ENCODE results near the gene INTS14.
"Not testable (repeated sequence)": the region's sequence is repeated elsewhere in the genome, so short reads cannot be mapped to it uniquely, and the experiment has no call there.

INTS14 gene

GRCh38 chr15:65633752-65634151, 22.8 kb upstream of the INTS14 start:
- no peak for DNase-seq (ENCODE audit: low read depth)
- no peak overlapping the region for H3K4me3 ChIP-seq (ENCODE audit: low read depth, low read length)

GRCh38 chr15:65632780-65633375, 21.9 kb upstream of the INTS14 start:
- DNase-seq (ENCODE audit: low read depth), result no peak
- H3K4me3 ChIP-seq (ENCODE audit: low read depth, low read length), result no peak overlapping the region

GRCh38 chr15:65631503-65631902, 20.6 kb upstream of the INTS14 start:
- no peak for DNase-seq (ENCODE audit: low read depth)
- H3K4me3 ChIP-seq (ENCODE audit: low read depth, low read length), result no peak overlapping the region

- no peak overlapping the region for H3K4me3 ChIP-seq (ENCODE audit: low read depth, low read length)
- no peak for DNase-seq (ENCODE audit: low read depth)
These were observed 19.8 kb upstream of the INTS14 start for GRCh38 chr15:65630760-65631159.

- no peak for DNase-seq (ENCODE audit: low read depth)
- H3K4me3 ChIP-seq (ENCODE audit: low read depth, low read length), result no peak overlapping the region
These were observed 18.6 kb upstream of the INTS14 start for GRCh38 chr15:65629548-65629947.

GRCh38 chr15:65626856-65627255, 15.9 kb upstream of the INTS14 start:
- no peak overlapping the region for H3K4me3 ChIP-seq (ENCODE audit: low read depth, low read length)
- no peak for DNase-seq (ENCODE audit: low read depth)

GRCh38 chr15:65623103-65623502, 12.2 kb upstream of the INTS14 start:
- no peak overlapping the region for H3K4me3 ChIP-seq (ENCODE audit: low read depth, low read length)
- no peak for DNase-seq (ENCODE audit: low read depth)

- no peak for DNase-seq (ENCODE audit: low read depth)
- no peak within 1 kb of the TSS for H3K4me3 ChIP-seq (ENCODE audit: low read depth, low read length)
These were observed 10.7 kb upstream of the INTS14 start, which contains the start of gene SLC24A1 for GRCh38 chr15:65621638-65622037. TSS of gene SLC24A1 (plus strand) at chr15:65621938. CDS start at chr15:65624081, 2,143 bp downstream.

GRCh38 chr15:65620833-65621232, 9.9 kb upstream of the INTS14 start:
- no peak for DNase-seq (ENCODE audit: low read depth)
- no peak overlapping the region for H3K4me3 ChIP-seq (ENCODE audit: low read depth, low read length)

- no peak for DNase-seq (ENCODE audit: low read depth)
- no peak overlapping the region for H3K4me3 ChIP-seq (ENCODE audit: low read depth, low read length)
These were observed 8.8 kb upstream of the INTS14 start for GRCh38 chr15:65619626-65620290.

- no peak overlapping the region for H3K4me3 ChIP-seq (ENCODE audit: low read depth, low read length)
- DNase-seq (ENCODE audit: low read depth), result no peak
These were observed 7.7 kb upstream of the INTS14 start for GRCh38 chr15:65618560-65619109.

- H3K4me3 ChIP-seq (ENCODE audit: low read depth, low read length); DNase-seq (ENCODE audit: low read depth): not testable (repeated sequence)
These were observed 5.0 kb upstream of the INTS14 start for GRCh38 chr15:65615887-65616286.

- H3K4me3 ChIP-seq (ENCODE audit: low read depth, low read length), result no peak overlapping the region
These were observed 2.2 kb upstream of the INTS14 start for GRCh38 chr15:65612949-65613744.

GRCh38 chr15:65612616-65612946, 1.6 kb upstream of the INTS14 start:
- H3K4me3 ChIP-seq (ENCODE audit: low read depth, low read length), result no peak overlapping the region
- DNase-seq (ENCODE audit: low read depth), result no peak

More at GRCh38 chr15:65612949-65613744, 2.2 kb upstream of the INTS14 start:
- DNase-seq (ENCODE audit: low read depth), result no peak

GRCh38 chr15:65611888-65612615, 1.1 kb upstream of the INTS14 start:
- H3K4me3 ChIP-seq (ENCODE audit: low read depth, low read length), result peak overlapping the region; percentile 88
- no peak for DNase-seq (ENCODE audit: low read depth)

GRCh38 chr15:65603559-65603958, 7.4 kb downstream of the INTS14 start:
- DNase-seq (ENCODE audit: low read depth), result no peak
- no peak overlapping the region for H3K4me3 ChIP-seq (ENCODE audit: low read depth, low read length)

GRCh38 chr15:65603134-65603533, 7.8 kb downstream of the INTS14 start:
- no peak for DNase-seq (ENCODE audit: low read depth)
- H3K4me3 ChIP-seq (ENCODE audit: low read depth, low read length), result no peak overlapping the region

GRCh38 chr15:65599677-65600076, 11.3 kb downstream of the INTS14 start:
- no peak for DNase-seq (ENCODE audit: low read depth)
- H3K4me3 ChIP-seq (ENCODE audit: low read depth, low read length), result no peak overlapping the region

- DNase-seq (ENCODE audit: low read depth), result no peak
- H3K4me3 ChIP-seq (ENCODE audit: low read depth, low read length), result no peak overlapping the region
These were observed 12.5 kb downstream of the INTS14 start for GRCh38 chr15:65598468-65598867.

- H3K4me3 ChIP-seq (ENCODE audit: low read depth, low read length), result no peak overlapping the region
- no peak for DNase-seq (ENCODE audit: low read depth)
These were observed 15.0 kb downstream of the INTS14 start for GRCh38 chr15:65595960-65596359.
